NCI-H128 (cell line): ENCODE measurements around the gene CPNE6.

Experiments used
- DNase-seq: peaks from one replicate; lab custom pipeline; 2025; ENCODE audit not compliant: unreplicated experiment; lab: John Stamatoyannopoulos, UW

CPNE6 gene

GRCh38 chr14:24126939-24127338, 55.6 kb downstream of the CPNE6 start:
- no peak for DNase-seq

- DNase-seq = no peak
Observed at GRCh38 chr14:24127673-24128072, 56.3 kb downstream of the CPNE6 start.
